A673 (cell line): ENCODE results near the gene LRP1-AS.

ENCODE experiments used
- CTCF ChIP-seq: fragments of 300-800, 200-600 bp; sonication (generic); conservative IDR thresholded peaks from 2 replicates; pipeline ENCODE4 v1.5.1; 2017; ENCODE audit warnings: low read depth, mild to moderate bottlenecking, antibody characterized with exemption, low read length, moderate library complexity, mixed read lengths
- EZH2 ChIP-seq: fragments of 200-600 bp; sonication (generic); IDR thresholded peaks from 2 replicates; pipeline ENCODE4 v1.6.1; 2017; ENCODE audit warnings: borderline replicate concordance, low read depth, mild to moderate bottlenecking, mixed read lengths, antibody characterized with exemption, low read length; ENCODE audit not compliant: poor library complexity, severe bottlenecking

GRCh38 chr12:57169046-57169795 is 21.8 kb upstream of the LRP1-AS start:
- no peak for TF ChIP-seq CTCF
- TF ChIP-seq EZH2 = no peak
